Cardiac muscle cell (in vitro differentiated cells and primary cell): ENCODE results near the gene XDH. TPM values are rescaled to one million over a fixed set of nuclear protein-coding genes. Genes with fewer than 3 reads are reported as not detected.

Experiments
- DNase-seq, 2 donors: peaks; one replicate each; pipeline versions ENCODE4 v3.0.0 to v3.0.0-alpha.2; 2010 to 2017; ENCODE audit warnings: low read depth in 1 of 2, low spot score in 1 of 2
- H3K27ac ChIP-seq: fragments of 200-600 bp; sonication (generic); 2 replicates; pipeline ENCODE4 v1.5.1; 2016
- H3K27me3 ChIP-seq: fragments of 200-600 bp; sonication (generic); 2 replicates; pipeline ENCODE4 v1.6.0; 2016; ENCODE audit warnings: control low read depth
- H3K36me3 ChIP-seq: fragments of 200-600 bp; sonication (generic); 2 replicates; pipeline ENCODE4 v1.5.1; 2016; ENCODE audit warnings: control low read depth
- H3K4me1 ChIP-seq: fragments of 200-600 bp; sonication (generic); 2 replicates; pipeline ENCODE4 v1.8.1; 2017; ENCODE audit warnings: low read depth, mild to moderate bottlenecking, mixed run types
- H3K4me3 ChIP-seq: fragments of 200-600 bp; sonication (generic); 2 replicates; pipeline ENCODE4 v1.5.1; 2016; ENCODE audit warnings: mild to moderate bottlenecking
- H3K9me3 ChIP-seq: fragments of 200-600 bp; sonication (generic); 2 replicates; pipeline ENCODE4 v1.5.1; 2017; ENCODE audit warnings: low read depth, mild to moderate bottlenecking, control low read depth
- CTCF ChIP-seq: IDR thresholded peaks from 2 replicates; pipeline ENCODE4 v1.5.1; 2012; ENCODE audit warnings: low read depth, mild to moderate bottlenecking, low read length
- polyA plus RNA-seq: library from polyadenylated mRNA; unstranded; fragments of >200 nt; fragmentation: Nextera tagmentation; extraction: Ambion mirVana; gene quantifications from 2 replicates; pipeline ENCODE4 v1.2.1, GENCODE V29; 2016
- total RNA-seq: library from RNA; depleted of rRNA; stranded (reverse); fragments of >200 nt; gene quantifications from 2 replicates; pipeline ENCODE4 v1.2.3, GENCODE V29; 2016

XDH gene
- total and polyA plus RNA-seq, 2 experiments from 2014 or later, result 0.17 to 0.69 TPM

GRCh38 chr2:31378791-31379501 lies 35.6 kb downstream of the XDH start:
- Histone ChIP-seq H3K36me3 (no peaks in the 10 kb centered on the region), H3K9me3 (no peaks in the 10 kb centered on the region), H3K27ac (no peak overlapping the region), H3K27me3 (no peaks in the 10 kb centered on the region), H3K4me1 (no peaks in the 10 kb centered on the region), H3K4me3 (no peak overlapping the region)
- TF ChIP-seq CTCF, result no peak
- DNase-seq, result no peak

DNA sequence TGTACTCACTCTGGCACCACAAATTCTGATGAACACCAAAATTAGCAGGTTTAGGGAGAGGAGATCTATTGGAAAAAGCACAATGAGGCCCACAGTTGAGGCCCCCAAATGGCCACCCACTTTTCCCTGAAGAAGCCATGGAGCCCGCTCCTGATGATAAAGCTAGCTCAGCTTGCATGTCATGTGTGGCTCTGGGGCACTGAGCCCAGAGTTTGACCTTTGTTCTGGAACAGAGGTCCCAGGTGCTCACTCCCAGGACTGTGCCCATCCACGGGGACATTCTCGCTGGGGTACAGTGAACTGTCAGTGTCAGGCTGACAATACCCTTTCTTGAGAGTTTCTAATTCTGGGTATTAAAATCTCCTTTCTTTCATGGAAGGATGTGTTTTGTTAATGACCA lies 36.2 kb downstream of the XDH start:
- no peak overlapping the region for H3K27ac ChIP-seq
- no peaks in the 10 kb centered on the region for H3K36me3 ChIP-seq
- H3K9me3 ChIP-seq, result no peaks in the 10 kb centered on the region
- no peak for TF ChIP-seq CTCF
- H3K4me3 ChIP-seq, result no peak overlapping the region
- H3K4me1 ChIP-seq, result no peaks in the 10 kb centered on the region
- H3K27me3 ChIP-seq, result no peaks in the 10 kb centered on the region
- DNase-seq, result no peak

DNA sequence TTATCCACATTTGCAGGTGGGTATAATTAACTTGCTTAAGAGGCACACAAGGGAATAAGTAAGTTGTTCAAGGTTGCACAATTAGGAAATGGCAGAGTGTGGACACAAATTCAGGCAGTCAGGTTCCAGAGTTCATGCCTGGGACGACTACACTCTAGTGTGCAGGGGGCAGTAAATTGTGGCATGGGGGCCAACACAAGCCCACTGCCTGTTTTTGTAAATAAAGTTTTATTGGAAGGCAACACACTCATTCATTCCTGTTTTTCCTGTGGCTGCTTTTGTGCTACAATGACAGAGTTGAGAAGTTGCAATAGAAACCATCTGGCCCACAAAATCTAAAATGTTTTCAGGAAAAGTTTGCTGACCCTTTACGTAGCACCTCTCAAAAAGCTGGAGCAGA lies 41.4 kb downstream of the XDH start:
- Histone ChIP-seq H3K27ac (no peak overlapping the region), H3K36me3 (no peaks in the 10 kb centered on the region), H3K4me1 (no peaks in the 10 kb centered on the region), H3K9me3 (no peaks in the 10 kb centered on the region), H3K27me3 (no peaks in the 10 kb centered on the region), H3K4me3 (no peak overlapping the region)
- DNase-seq, result no peak
- TF ChIP-seq CTCF, result no peak

DNA sequence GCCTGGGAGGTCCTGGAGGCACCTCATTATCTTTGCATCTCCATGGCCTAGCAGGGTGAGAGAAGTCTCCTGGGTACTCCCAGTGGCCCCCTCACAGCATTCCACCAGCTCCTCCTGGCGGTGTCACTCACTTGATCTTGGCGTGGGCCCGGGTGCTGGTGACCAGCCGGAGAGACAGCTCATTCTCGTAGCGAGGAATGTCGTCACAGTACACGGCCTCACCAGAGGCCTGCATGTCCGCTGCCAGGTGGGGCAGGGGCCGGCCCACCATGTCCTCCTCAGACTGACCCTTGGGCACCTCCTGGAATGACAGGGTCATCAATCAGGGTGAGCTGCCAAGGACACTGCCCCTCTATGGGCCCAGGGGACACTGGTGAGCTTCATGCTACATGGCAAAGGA lies 42.4 kb downstream of the XDH start:
- no peaks in the 10 kb centered on the region for H3K4me1 ChIP-seq
- no peaks in the 10 kb centered on the region for H3K27me3 ChIP-seq
- no peaks in the 10 kb centered on the region for H3K36me3 ChIP-seq
- DNase-seq, result no peak
- no peak overlapping the region for H3K27ac ChIP-seq
- H3K9me3 ChIP-seq, result no peaks in the 10 kb centered on the region
- H3K4me3 ChIP-seq, result no peak overlapping the region
- no peak for TF ChIP-seq CTCF

GRCh38 chr2:31371691-31372090 lies 42.9 kb downstream of the XDH start:
- Histone ChIP-seq H3K9me3 (no peaks in the 10 kb centered on the region), H3K4me3 (no peak overlapping the region), H3K27ac (no peak overlapping the region), H3K27me3 (no peaks in the 10 kb centered on the region), H3K36me3 (no peaks in the 10 kb centered on the region), H3K4me1 (no peaks in the 10 kb centered on the region)
- DNase-seq, result no peak
- no peak for TF ChIP-seq CTCF
